IMR-90 (cell line): Measurements from ENCODE around the gene SNRNP27. TPM values are rescaled to one million over a fixed set of nuclear protein-coding genes. Genes with fewer than 3 reads are reported as not detected.

Experiments
- ATAC-seq: fragments of 200-7000 bp; cut with Tn5 transposase; 2 replicates; pipeline ENCODE4 v1.9.1; 2020; ENCODE audit warnings: low read depth, mild to moderate bottlenecking, moderate library complexity
- BruUV-seq: library from RNA; stranded (reverse); fragments of 400-500 nt; replicated peaks from 2 replicates; lab custom pipeline; 2021; lab: Mats Ljungman, UMichigan
- CTCF ChIA-PET: fragments of 300-600 bp; formaldehyde crosslinking; extraction: SDS; loops from one replicate; lab custom pipeline; 2021; ENCODE audit warnings: antibody characterized with exemption; lab: Yijun Ruan, JAX
- POLR2A ChIA-PET: fragments of 300-600 bp; sonication (Branson Sonifier 250); formaldehyde crosslinking; loops from one replicate; lab custom pipeline; 2022; ENCODE audit warnings: antibody characterized with exemption; ENCODE audit not compliant: unreplicated experiment; lab: Charles Lee
- DNase-seq: peaks from one replicate; pipeline ENCODE4 v3.0.0; 2013
- H2AFZ ChIP-seq: replicated peaks from 2 replicates; pipeline ENCODE3; 2013; ENCODE audit warnings: low read length, mild to moderate bottlenecking; ENCODE audit not compliant: poor library complexity
- H2AK5ac ChIP-seq: 2 replicates; pipeline ENCODE4 v1.6.1; 2013; ENCODE audit warnings: low read depth, low read length, inconsistent platforms
- H2AK9ac ChIP-seq: replicated peaks from 2 replicates; pipeline ENCODE3; 2013; ENCODE audit warnings: mild to moderate bottlenecking, low read depth, low read length, moderate library complexity; ENCODE audit not compliant: poor library complexity
- H2BK120ac ChIP-seq: 2 replicates; pipeline ENCODE4 v1.6.1; 2013; ENCODE audit warnings: low read depth, low read length, inconsistent platforms
- H2BK15ac ChIP-seq: 3 replicates; pipeline ENCODE4 v1.6.1; 2013; ENCODE audit warnings: low read depth, low read length, inconsistent platforms
- H2BK20ac ChIP-seq: 2 replicates; pipeline ENCODE4 v1.6.1; 2013; ENCODE audit warnings: low read depth, mild to moderate bottlenecking, inconsistent platforms, low read length, moderate library complexity
- H2BK5ac ChIP-seq: 2 replicates; pipeline ENCODE4 v1.6.1; 2013; ENCODE audit warnings: mild to moderate bottlenecking, low read depth, low read length, inconsistent platforms; ENCODE audit not compliant: poor library complexity, severe bottlenecking
- H3K14ac ChIP-seq: replicated peaks from 2 replicates; pipeline ENCODE4 v1.6.1; 2013; ENCODE audit warnings: low read depth, low read length, inconsistent platforms
- H3K18ac ChIP-seq: 2 replicates; pipeline ENCODE4 v1.6.1; 2013; ENCODE audit warnings: low read depth, low read length, control low read depth
- H3K23ac ChIP-seq: 2 replicates; pipeline ENCODE4 v1.6.1; 2013; ENCODE audit warnings: low read depth, low read length, inconsistent platforms
- H3K27ac ChIP-seq: 2 replicates; pipeline ENCODE4 v1.5.1; 2013; ENCODE audit warnings: mild to moderate bottlenecking, control low read depth, low read length; ENCODE audit not compliant: insufficient read depth
- H3K27me3 ChIP-seq: 2 replicates; pipeline ENCODE4 v1.6.1; 2013; ENCODE audit warnings: low read length; ENCODE audit not compliant: control insufficient read depth, insufficient read depth
- H3K36me3 ChIP-seq: 2 replicates; pipeline ENCODE4 v1.6.1; 2013; ENCODE audit warnings: low read length, mixed read lengths; ENCODE audit not compliant: control insufficient read depth, insufficient read depth
- H3K4ac ChIP-seq: 2 replicates; pipeline ENCODE4 v1.6.1; 2013; ENCODE audit warnings: low read depth, low read length, inconsistent platforms
- H3K4me1 ChIP-seq: 2 replicates; pipeline ENCODE4 v1.6.1; 2013; ENCODE audit warnings: low read length, mixed read lengths; ENCODE audit not compliant: control insufficient read depth, insufficient read depth
- H3K4me2 ChIP-seq: 2 replicates; pipeline ENCODE4 v1.6.1; 2013; ENCODE audit warnings: low read depth, mild to moderate bottlenecking, control low read depth, low read length, moderate library complexity
- H3K4me3 ChIP-seq: 2 replicates; pipeline ENCODE4 v1.5.1; 2013; ENCODE audit warnings: low read depth, mild to moderate bottlenecking, control low read depth, low read length, moderate library complexity; ENCODE audit not compliant: insufficient read depth
- H3K56ac ChIP-seq: 2 replicates; pipeline ENCODE4 v1.6.1; 2013; ENCODE audit warnings: low read length, inconsistent platforms; ENCODE audit not compliant: insufficient read depth; ENCODE audit errors: extremely low read depth
- H3K79me1 ChIP-seq, 2 experiments: 2 replicates each; pipeline ENCODE4 v1.6.1; 2013; ENCODE audit warnings: low read length in 2 of 2, inconsistent platforms in 1 of 2, low read depth in 1 of 2
- H3K9ac ChIP-seq: 2 replicates; pipeline ENCODE4 v1.6.1; 2013; ENCODE audit warnings: low read depth, low read length, control low read depth
- H3K9me1 ChIP-seq: 2 replicates; pipeline ENCODE4 v1.6.1; 2013; ENCODE audit warnings: low read length, inconsistent platforms; ENCODE audit not compliant: insufficient read depth
- H3K9me3 ChIP-seq: 2 replicates; pipeline ENCODE4 v1.6.1; 2013; ENCODE audit warnings: low read length; ENCODE audit not compliant: control insufficient read depth, insufficient read depth
- H4K20me1 ChIP-seq: 2 replicates; pipeline ENCODE4 v1.6.1; 2013; ENCODE audit warnings: low read length, inconsistent platforms; ENCODE audit not compliant: insufficient read depth
- H4K5ac ChIP-seq: 2 replicates; pipeline ENCODE4 v1.6.1; 2013; ENCODE audit warnings: mild to moderate bottlenecking, low read depth, low read length, control low read depth
- H4K8ac ChIP-seq, 2 experiments: 2 replicates each; pipeline ENCODE4 v1.6.1; 2013; ENCODE audit warnings: low read depth in 2 of 2, low read length in 2 of 2, control low read depth in 1 of 2, inconsistent platforms in 1 of 2
- H4K91ac ChIP-seq: 2 replicates; pipeline ENCODE4 v1.6.1; 2013; ENCODE audit warnings: low read depth, low read length, inconsistent platforms; ENCODE audit not compliant: insufficient read depth
- BHLHE40 ChIP-seq: fragments of 150-350 bp; IDR thresholded peaks from 2 replicates; pipeline ENCODE4 v1.6.1; 2016; ENCODE audit warnings: mild to moderate bottlenecking, low read depth, low read length
- CEBPB ChIP-seq: IDR thresholded peaks from 2 replicates; pipeline ENCODE4 v1.6.1; 2012; ENCODE audit warnings: low read depth, low read length, improper control_type of control experiment
- CHD1 ChIP-seq: IDR thresholded peaks from 2 replicates; pipeline ENCODE4 v1.6.1; 2012; ENCODE audit warnings: low read depth, low read length, improper control_type of control experiment
- CTCF ChIP-seq: conservative IDR thresholded peaks from 2 replicates; pipeline ENCODE4 v1.5.1; 2012; ENCODE audit warnings: mild to moderate bottlenecking, low read depth, low read length, improper control_type of control experiment
- FOS ChIP-seq: fragments of 150-350 bp; IDR thresholded peaks from 2 replicates; pipeline ENCODE4 v1.6.1; 2016; ENCODE audit warnings: low read depth, low read length
- MAFK ChIP-seq: IDR thresholded peaks from 2 replicates; pipeline ENCODE4 v1.6.1; 2012; ENCODE audit warnings: low read depth, low read length, improper control_type of control experiment
- MAZ ChIP-seq: IDR thresholded peaks from 2 replicates; pipeline ENCODE4 v1.6.1; 2012; ENCODE audit warnings: low read depth, mild to moderate bottlenecking, low read length, improper control_type of control experiment, moderate library complexity, borderline replicate concordance
- MXI1 ChIP-seq: IDR thresholded peaks from 2 replicates; pipeline ENCODE4 v1.6.1; 2012; ENCODE audit warnings: low read depth, mild to moderate bottlenecking, low read length, moderate library complexity, borderline replicate concordance
- NFE2L2 ChIP-seq: fragments of 150-350 bp; IDR thresholded peaks from 2 replicates; pipeline ENCODE4 v1.6.1; 2016; ENCODE audit warnings: low read depth, mild to moderate bottlenecking, low read length
- POLR2A ChIP-seq: IDR thresholded peaks from 2 replicates; pipeline ENCODE4 v1.6.1; 2012; ENCODE audit warnings: mild to moderate bottlenecking, low read depth, low read length
- RCOR1 ChIP-seq: IDR thresholded peaks from 2 replicates; pipeline ENCODE4 v1.6.1; 2012; ENCODE audit warnings: mild to moderate bottlenecking, low read length, improper control_type of control experiment; ENCODE audit not compliant: insufficient replicate concordance
- WGBS, 2 experiments: methylation state at CpG; one replicate each; pipeline versions ENCODE4 v1.1.5 to v1.1.7; 2013; ENCODE audit warnings: missing lambda C conversion rate in 2 of 2; ENCODE audit not compliant: insufficient read length in 1 of 2; ENCODE audit errors: extremely low coverage in 2 of 2; 5-methylcytosine and 5-hydroxymethylcytosine counted together
- dilution Hi-C: fragments of 300-500 bp; cut with HindIII; formaldehyde crosslinking; loops from one replicate; pipeline ENCODE4 v1.14.3; 2018; ENCODE audit warnings: low sequenced_read_pairs; ENCODE audit not compliant: unreplicated experiment
- in situ Hi-C: fragments of 300-500 bp; cut with MboI; formaldehyde crosslinking; loops from 3 replicates; pipeline ENCODE4 v1.14.3; 2019; ENCODE audit warnings: low sequenced_read_pairs, inconsistent platforms, mixed read lengths
- intact Hi-C: fragments of 100-400 bp; cut with micrococcal nuclease; formaldehyde crosslinking; loops from 2 replicates; pipeline ENCODE4 v1.10.0; 2022
- polyA plus RNA-seq, 3 experiments: library from polyadenylated mRNA; depleted of rRNA; stranded (reverse); fragments of >200 nt; gene quantifications; 2 replicates each; pipeline ENCODE4 v1.2.3, GENCODE V29; 2012; ENCODE audit warnings: low replicate concordance in 1 of 3
- total RNA-seq: library from RNA; depleted of rRNA; stranded (reverse); fragments of >200 nt; gene quantifications from 2 replicates; pipeline ENCODE4 v1.2.3, GENCODE V29; 2012

SNRNP27 gene
- total and polyA plus RNA-seq, 2 of the 4 experiments (the other 2 are of a cell fraction): 8.8 to 48.3 TPM

DNA sequence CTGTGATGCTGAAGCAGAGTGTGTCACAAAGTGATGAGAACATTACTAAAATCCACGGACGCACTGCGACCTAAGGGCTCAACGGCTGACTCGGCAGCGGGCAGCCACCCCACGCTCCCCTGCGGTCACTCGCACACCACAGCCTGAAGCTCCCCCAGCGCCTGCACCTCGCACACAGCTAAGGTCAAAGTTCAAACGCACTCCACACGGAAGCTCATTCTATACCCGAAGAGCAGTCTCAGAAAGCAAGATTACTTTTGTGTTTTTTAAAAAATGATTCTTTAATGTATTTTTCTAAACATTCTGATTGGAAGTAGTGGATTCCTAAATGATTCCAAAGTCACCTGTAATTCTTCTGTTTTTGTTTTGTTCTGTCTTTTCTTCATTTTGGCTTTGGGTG is 46.0 kb downstream of the SNRNP27 start:
- Histone ChIP-seq H3K9me3 (no peaks in the 10 kb centered on the region), H4K8ac (no peak overlapping the region), H4K20me1 (no peaks in the 10 kb centered on the region), H3K56ac (no peak overlapping the region), H2BK5ac (no peak overlapping the region), H4K5ac (no peak overlapping the region), H2BK120ac (no peak overlapping the region), H3K14ac (no peak overlapping the region), H3K27me3 (no peaks in the 10 kb centered on the region), H3K9me1 (peaks cover 10% of the 10 kb centered on the region), H3K36me3 (peaks cover 37% of the 10 kb centered on the region), H3K27ac (no peak overlapping the region), H2AK5ac (no peak overlapping the region), H2BK15ac (no peak overlapping the region), H2AK9ac (no peak overlapping the region), H2BK20ac (no peak overlapping the region), H3K4me3 (no peak overlapping the region), H3K23ac (no peak overlapping the region), H3K4me2 (no peak overlapping the region), H3K9ac (no peak overlapping the region), H3K79me1 (peaks cover 10 to 13% of the 10 kb centered on the region in 2 experiments), H4K91ac (no peak overlapping the region), H3K18ac (no peak overlapping the region), H3K4me1 (peaks cover 5% of the 10 kb centered on the region; the same call in 1 of the 2 replicates), H2AFZ (no peak overlapping the region), H3K4ac (no peak overlapping the region)
- dilution Hi-C loops (no loop called here), intact Hi-C loops (no loop called here), in situ Hi-C loops (no loop called here)
- ChIA-PET POLR2A (interaction anchor here (0.7 kb wide), 1 partner anchor 114 kb away, joined by 7 read pairs; no protein-coding TSS in a partner anchor), CTCF (interaction anchor here (0.6 kb wide), 1 partner anchor 35 kb away, joined by 4 read pairs; no protein-coding TSS in a partner anchor)
- no peak for ATAC-seq
- no TSS peak for BruUV-seq
- TF ChIP-seq BHLHE40 (no peak), MAZ (no peak), MAFK (no peak), CHD1 (no peak), POLR2A (no peak), CTCF (no peak), CEBPB (no peak), FOS (no peak), RCOR1 (no peak), MXI1 (no peak), NFE2L2 (no peak)
- 88% methylated on average over 7 of the region's 14 CpGs; no CpG with 5 or more reads in 1 of the 2 experiments for WGBS, 2 experiments
- no peak for DNase-seq
